HG02642 (cell line): ENCODE measurements around the gene RHOT2.

Experiments
- ATAC-seq: cut with Tn5 transposase; IDR thresholded peaks from one replicate; pipeline ENCODE4 v1.9.1; 2021; ENCODE audit warnings: mild to moderate bottlenecking; ENCODE audit not compliant: unreplicated experiment, poor library complexity

RHOT2 gene

GRCh38 chr16:667780-668518 is at the start of gene RHOT2:
TSS of gene RHOT2 (plus strand) at chr16:668132. CDS start at chr16:668200, 68 bp downstream.
- peak; percentile 81 for ATAC-seq

- ATAC-seq: no peak
Observed at GRCh38 chr16:619476-620100, 48.3 kb upstream of the RHOT2 start.

- no peak for ATAC-seq
Observed at GRCh38 chr16:620700-621525, 47.0 kb upstream of the RHOT2 start.

GRCh38 chr16:621526-622105 is 46.3 kb upstream of the RHOT2 start:
- no peak for ATAC-seq

GRCh38 chr16:622920-623280 is 45.0 kb upstream of the RHOT2 start:
- no peak for ATAC-seq

GRCh38 chr16:624526-625070 is 43.3 kb upstream of the RHOT2 start:
- no peak for ATAC-seq

GRCh38 chr16:625117-625976 is 42.6 kb upstream of the RHOT2 start:
- ATAC-seq: no peak

GRCh38 chr16:625977-626765 is 41.8 kb upstream of the RHOT2 start:
- no peak for ATAC-seq

- ATAC-seq: no peak
Observed at GRCh38 chr16:626787-627453, 41.0 kb upstream of the RHOT2 start.

GRCh38 chr16:627454-628239 is 40.3 kb upstream of the RHOT2 start:
- no peak for ATAC-seq

GRCh38 chr16:628321-629061 is 39.4 kb upstream of the RHOT2 start:
- ATAC-seq: no peak

GRCh38 chr16:629185-629832 is 38.6 kb upstream of the RHOT2 start:
- no peak for ATAC-seq

- ATAC-seq: no peak
Observed at GRCh38 chr16:629833-630248, 38.1 kb upstream of the RHOT2 start.

- no peak for ATAC-seq
Observed at GRCh38 chr16:630249-630814, 37.6 kb upstream of the RHOT2 start.

- ATAC-seq: no peak
Observed at GRCh38 chr16:630815-631405, 37.0 kb upstream of the RHOT2 start, which contains the start of gene WFIKKN1. TSS of gene WFIKKN1 (plus strand) at chr16:630985. CDS start at chr16:631254, 269 bp downstream.
